Measurements from ENCODE around the gene SDS. TPM values are rescaled to one million over a fixed set of nuclear protein-coding genes. Genes with fewer than 3 reads are reported as not detected.
A peak's percentile ranks its signal among the peaks of the same experiment; 100 is the strongest.

SDS gene
- total RNA-seq, 1 donor from 2014 or later, result 0.20 TPM

DNA sequence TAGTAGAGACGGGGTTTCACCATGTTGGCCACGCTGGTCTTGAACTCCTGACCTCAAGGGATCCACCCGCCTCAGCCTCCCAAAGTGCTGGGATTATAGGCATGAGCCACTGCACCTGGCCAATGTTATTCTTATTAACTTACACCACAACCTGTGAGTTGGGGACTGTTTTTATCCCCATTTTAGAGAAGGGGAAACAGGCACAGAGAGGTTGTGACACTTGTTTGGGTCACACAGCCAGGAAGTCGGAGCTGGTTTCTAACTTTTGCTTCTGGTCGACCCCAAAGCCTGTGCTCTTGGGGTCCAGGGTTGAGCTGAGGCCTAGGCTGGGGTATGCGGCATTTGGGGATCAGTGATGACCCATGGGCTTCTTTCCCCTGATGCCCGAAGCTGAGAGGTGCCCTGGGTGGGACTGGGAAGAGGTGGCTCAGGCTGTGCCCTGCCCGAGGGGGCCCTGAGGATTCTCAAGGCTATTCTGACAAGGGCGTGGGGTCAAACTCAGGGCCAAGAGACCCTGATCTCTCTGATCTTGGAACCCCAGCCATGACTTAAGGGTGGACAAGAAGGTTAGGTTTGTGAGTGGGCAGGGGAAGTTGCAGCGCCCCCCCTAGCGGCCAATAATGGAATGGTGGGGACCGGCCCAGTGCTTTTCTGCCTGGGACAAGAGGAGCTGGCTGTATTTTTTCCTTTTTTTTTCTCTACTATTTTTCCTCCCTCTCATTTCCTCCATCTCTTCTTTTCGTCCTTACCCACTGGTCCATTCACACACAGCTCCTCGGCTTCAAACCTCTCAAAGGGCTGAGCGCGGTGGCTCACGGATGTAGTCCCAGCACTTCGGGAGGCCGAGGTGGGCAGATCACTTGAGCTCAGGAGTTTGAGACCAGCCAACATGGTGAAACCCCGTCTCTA is 21.5 kb upstream of the SDS start:
- ATAC-seq, result peak; percentile 51

DNA sequence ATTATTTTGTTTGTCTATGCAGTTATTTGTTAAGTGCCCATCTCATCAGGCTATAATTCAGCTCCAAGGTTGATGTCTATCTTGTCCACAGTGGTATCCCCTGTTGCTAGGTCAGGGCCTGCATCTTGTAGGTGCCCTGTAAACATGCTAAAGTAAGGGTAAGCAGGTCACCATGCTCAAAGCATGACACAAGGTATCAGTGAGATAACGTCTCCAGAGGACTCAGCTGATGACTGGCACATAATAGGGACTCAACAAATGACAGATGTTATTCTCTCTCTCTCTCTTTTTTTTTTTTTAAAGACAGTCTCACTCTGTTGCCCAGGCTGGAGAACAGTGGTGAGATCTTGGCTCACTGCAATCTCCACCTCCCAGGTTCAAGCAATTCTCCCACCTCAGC is 20.8 kb upstream of the SDS start:
- no peak for ATAC-seq

DNA sequence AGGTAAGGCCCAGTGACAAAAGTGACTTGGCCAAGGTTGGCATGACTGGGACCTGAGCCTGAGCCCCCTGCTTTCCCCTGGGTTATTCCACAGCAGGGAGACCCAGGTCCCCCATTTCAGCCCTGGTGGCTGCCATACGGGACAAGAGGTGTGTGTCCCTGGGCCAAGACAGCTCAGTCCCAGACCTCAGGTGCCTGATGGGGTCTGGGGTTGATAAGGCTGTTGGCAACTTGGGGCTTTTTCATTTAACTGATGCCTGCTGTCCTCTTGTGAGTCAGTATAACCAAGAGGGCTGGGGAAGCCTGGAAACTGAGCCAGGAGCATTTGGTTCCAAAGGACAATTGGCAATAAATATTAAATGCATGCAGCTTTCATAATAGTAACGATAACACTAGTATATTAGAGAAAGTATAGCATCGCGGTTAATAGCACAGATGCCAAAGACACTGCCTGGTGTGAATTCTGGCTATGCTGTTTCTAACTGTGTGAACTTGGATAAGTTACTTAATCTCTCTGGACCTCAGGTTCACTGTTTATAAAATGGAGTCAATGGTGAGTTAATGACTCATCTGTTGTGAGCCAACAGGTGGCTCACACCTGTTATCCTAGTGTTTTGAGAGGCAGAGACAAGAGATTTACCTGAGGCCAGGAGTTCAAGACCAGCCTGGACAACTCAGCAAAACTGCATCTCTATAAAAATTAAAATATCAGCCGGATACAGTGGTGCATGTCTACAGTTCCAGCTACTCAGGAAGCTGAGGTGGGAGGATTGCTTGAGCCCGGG is 19.4 kb upstream of the SDS start:
- ATAC-seq, result no peak

DNA sequence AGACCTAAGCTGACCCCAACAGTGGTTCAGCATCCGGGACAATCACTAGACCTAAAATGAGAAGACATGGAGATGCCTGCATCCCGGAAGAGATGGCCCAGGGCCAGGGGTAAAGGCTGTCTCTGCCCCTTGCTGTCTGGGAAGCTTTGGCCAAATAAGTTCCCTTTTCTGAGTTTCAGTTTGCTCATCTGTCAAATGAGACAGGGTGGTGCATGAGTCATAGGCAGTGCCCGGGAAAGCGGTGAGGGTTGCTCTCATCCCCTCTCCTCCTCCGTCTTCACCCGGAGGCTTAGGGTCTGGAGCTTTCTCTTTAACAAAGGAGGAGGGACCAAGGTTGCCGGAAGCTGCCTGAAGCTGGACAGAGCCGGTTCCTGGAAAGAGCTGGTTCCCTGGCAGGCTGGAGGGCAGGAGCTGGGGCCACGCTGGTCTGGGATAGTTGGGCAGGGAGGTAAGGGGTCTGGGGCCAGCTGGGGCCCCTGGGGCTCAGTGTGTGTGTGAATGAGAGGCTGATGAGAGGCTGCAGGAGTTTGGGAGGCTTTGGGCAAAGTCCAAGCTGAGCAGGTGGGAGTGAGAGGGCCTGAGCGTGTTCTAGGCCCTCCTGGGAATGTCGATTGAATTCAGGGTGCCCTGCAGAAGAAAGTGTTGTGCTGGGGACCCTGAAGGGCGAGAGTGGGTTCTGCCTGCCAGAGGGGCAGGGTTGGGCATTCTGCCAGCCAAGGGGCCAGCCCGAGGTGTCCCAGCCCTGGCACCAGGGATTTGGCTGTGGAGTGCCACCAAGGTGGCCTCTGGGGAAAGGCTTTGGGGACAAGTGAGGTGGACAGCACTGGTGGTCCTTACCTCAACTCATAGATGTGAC is 18.6 kb upstream of the SDS start, which contains the start of gene SDSL:
SDSL (plus strand) TSS at position 351 of the 856 bp plus-strand sequence. CDS start 5,603 bp downstream, outside the sequence.
- peak; percentile 83 for ATAC-seq

DNA sequence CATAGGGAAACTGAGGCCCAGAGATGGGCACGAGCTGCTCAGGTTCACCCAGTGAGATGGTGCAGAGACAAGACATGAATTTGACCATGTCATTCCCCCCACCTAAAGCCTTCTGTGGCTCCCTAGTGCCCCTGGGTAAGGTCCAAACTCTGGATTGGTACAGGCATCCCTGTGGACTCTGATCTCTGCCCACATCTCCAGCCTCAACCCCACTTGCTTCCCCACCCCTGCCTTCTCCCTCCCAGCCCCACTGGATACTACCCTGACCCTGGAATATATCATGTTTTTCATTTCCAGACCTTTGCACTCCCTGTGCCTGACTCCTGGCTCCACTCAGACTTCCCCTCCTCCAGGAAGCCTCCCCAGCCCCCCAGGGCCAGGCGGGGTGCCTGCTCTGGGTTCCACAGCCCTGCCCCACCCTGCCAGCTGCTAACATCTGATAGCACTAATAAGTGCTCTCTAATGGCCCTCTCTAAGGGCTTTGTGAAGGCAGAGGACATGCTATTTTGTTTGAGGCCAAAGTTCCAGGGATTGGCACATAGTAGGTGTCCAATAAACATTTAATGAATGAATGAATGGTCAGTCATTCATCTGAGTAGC is 17.4 kb upstream of the SDS start:
- no peak for ATAC-seq

DNA sequence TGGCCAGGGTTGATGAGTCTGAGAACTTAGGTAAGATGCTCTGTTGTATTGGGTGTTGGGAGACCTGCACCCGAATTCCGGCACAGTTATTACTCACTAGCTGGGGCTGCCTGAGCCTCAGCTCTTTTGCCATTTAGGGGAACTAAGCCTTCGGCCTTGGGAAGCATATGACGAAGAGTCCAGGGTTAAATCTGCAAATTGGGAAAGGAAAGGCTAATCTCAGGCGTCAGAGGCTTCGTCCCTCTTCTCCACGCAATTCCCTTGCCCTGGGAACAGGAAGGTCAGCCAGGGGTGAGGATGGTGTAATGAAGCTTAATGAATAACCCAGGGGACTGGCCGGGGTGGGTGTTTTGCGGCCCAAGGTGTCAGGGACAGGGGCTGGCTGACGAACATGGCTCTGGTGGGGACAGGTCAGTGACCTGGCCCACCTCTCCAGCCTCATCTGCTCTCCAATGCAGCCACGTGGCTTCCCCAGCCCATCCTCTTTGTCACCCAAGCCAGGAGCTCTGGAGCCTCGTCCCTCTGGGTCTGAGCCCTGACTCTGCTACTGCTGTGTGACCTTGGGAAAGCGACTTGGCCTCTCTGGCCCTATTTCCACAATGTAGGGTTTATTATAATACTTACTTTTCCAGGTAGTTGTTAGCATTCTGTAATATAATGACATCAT is 14.7 kb upstream of the SDS start:
- no peak for ATAC-seq

DNA sequence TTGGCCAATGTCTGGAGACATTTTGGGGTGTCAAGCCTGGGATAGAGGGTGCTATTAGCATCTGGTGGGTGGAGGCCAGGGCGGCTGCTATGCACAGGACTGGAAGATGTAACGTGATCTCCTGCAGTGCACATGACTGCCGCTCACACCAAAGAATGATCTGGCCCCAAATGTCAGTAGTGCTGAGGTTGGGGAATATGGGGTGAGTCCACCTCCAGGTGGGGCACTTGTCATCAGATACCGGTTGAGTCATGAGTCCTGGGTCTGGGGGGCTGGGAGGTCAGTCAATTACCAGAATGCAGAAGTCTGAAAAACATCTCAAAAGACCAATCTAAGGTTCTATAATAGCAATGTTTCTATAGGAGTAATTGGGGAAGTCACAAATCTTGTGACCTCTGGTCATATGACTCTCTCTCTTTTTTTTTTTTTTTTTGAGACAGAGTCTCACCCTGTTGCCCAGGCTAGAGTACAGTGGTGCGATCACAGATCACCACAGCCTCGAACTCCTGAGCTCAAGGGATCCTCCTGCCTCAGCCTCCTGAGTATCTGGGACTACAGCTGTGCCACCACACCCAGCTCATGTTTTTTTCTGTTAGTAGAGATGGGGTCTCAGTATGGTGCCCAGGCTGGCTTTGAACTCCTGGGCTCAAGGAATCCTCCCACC is 12.5 kb upstream of the SDS start:
- ATAC-seq, result peak; percentile 10

DNA sequence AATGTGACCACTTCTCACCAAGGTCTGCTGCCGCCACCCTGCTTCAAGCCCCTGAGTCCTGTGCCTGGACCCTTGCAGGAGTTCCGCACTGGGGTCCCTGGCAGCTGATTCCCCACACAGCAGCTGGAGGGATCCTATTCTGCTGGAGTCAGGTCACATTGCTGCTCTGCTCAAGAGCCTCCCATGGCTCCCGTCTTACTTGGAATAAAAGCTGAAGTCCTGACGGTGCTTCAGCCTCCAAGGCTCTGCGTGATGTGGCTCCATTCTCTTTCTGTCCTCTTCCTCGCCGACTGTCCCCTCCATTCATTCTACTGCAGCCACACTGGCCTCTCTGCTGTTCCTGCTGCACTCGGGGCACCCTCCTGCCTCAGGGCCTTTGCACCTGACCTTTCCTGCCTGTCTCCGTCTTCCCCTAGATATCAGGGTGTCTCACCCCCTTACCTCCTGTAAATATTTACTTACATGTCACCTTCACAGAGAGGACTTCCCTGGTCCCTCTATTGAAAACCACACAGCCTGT is 10.9 kb upstream of the SDS start:
- ATAC-seq, result no peak

DNA sequence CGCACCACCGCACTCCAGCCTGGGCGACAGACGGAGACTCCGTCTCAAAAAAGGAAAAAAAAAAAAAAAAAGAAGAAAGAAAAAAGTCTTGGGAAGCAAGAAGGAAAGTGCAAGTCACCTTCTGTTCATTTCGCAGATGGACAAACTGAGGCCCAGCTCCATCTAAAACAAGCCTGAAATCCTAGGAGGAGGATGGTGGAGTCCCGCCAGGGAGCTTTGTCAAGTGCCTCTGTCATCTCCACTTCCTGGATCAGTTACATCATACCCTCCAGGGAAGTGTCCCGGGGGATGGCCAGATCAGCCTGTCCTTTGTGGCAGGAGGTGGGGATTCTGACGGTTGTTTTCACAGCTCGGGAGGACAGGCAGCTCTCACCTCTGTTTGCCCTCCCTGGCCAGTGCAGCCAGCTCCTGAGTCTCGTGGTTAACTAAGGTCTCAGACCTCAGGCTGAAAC is 9.8 kb upstream of the SDS start:
- peak; percentile 19 for ATAC-seq

DNA sequence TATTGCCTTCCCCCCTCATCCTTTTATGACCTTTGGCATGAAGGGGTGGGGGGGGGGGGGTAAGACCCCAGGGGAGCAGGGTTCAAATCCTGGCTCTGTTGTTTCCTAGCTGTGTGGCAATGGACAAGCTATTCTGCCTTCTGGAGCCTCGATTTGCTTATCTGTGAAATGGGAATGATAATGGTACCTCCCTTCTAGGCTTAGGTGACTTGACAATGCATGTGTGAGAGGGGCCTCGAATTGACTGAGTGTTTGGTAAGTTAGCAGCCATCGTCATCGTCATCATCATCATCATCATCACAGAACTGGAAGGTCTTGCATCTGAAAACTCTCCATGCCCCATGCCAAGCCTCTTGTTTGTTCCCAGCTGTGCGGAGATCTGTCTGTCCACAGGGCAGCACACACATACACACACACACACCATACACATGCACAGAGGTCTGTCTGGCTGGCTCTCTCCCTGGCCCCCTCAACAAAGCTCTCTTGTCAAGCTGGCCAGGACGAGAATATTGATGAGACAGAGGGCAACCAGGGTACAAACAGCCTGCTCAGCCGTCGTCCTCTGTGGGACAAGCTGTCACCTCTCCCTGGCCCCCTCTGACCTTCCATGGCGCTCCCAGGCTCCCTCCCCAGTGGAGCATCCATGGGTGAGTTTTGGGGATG is 5.9 kb upstream of the SDS start:
- ATAC-seq, result no peak

DNA sequence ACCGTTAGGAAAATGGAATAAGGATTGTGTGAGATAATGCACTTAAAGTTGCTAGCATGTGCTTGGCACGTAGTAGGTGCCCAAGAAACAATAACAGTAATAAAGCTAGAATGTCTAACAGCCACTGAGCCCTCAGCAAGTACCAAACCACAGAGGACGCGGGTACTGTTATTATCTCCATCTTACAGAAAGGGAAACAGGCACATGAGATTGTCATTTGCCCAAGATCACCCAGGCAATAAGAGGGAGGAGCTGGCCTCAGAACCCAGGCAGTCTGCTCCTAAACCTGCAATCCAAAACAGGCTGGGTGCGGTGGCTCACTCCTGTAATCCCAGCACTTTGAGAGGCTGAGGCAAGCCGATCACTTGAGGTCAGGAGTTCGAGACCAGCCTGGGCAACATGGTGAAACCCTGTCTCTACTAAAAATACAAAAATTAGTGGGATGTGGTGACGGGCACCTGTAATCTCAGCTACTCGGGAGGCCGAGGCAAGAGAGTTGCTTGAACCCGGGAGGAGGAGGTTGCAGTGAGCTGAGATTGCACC is 5.1 kb upstream of the SDS start:
- no peak for ATAC-seq

DNA sequence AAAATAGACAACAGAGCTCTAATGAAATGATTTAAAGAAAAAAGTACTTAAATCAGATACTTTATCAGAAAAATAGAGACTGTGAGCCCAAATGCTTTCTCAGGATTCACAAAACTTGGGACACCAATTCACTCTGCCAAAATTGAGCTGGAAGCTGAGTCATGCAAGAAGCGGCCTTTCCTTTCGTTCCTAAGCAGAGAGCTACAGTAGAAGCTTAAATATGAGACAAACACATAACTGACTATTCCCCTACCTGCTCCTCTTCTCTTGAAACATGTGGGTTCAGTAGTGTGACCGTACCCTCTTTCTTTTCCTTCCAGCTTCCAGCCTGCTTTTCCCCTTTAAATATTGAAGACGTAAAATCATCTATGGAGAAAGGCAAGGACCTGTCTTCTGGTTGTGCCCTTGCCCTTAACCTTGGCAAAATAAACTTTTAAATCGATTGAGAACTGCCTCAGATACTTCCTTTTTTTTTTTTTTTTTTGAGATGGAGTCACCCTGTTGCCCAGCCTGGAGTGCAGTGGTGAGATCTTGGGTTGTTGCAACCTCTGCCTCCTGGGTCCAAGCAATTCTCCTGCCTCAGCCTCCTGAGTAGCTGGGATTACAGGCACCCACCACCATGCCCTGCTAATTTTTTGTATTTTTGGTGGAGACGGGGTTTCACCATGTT is 4.4 kb upstream of the SDS start:
- no peak for ATAC-seq

DNA sequence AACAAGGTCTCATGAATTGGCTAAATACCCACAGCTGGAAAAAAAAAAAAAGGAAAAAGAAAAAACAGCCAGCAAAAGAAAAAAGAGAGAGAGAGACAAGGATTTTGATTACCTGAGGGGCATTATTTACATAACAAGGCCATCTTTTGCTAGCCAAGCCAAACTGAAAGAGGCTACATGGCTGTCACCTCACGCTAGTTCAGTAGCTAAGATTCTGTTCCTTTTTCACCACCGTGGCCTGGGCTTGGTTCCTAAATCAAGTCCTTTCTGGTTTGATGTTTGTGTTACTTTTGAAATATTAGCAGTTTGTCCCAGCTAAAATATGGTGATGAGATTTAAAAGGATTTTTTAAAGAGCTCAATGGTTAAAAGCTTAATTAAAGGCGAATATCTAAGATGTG is 2.0 kb upstream of the SDS start:
- ATAC-seq, result no peak

DNA sequence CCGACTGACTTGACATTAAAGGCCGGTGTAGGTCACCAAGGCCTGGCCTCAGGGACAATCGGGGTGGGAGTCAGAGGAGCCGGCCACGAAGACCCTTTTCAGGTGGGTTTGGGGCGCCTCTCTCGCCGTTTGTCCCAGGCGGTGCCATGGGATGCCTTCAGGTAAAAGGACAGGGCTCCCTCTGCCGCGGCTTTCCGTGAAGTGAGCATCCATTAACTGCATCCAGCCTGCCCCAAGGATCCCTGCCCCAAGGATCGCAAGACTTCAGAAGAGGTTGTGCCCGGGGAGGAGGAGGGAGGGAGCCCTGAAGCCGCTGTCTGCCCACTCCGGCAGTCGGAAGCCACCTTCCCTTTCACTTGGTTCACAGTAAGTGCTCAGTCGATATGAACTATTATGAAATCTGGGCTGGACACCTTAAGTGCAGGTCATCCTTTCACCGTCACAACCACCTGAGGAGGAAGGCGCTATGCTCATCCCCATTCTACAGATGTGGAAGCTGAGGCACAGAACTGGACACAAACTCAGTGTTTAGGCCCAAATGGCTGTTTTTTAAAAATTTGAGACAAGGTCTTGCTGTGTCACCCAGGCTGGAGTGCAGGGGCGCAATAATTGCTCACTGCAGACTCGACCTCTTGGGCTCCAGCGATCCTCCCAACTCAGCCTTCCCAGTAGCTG is 964 bp downstream of the SDS start:
- ATAC-seq, result no peak

DNA sequence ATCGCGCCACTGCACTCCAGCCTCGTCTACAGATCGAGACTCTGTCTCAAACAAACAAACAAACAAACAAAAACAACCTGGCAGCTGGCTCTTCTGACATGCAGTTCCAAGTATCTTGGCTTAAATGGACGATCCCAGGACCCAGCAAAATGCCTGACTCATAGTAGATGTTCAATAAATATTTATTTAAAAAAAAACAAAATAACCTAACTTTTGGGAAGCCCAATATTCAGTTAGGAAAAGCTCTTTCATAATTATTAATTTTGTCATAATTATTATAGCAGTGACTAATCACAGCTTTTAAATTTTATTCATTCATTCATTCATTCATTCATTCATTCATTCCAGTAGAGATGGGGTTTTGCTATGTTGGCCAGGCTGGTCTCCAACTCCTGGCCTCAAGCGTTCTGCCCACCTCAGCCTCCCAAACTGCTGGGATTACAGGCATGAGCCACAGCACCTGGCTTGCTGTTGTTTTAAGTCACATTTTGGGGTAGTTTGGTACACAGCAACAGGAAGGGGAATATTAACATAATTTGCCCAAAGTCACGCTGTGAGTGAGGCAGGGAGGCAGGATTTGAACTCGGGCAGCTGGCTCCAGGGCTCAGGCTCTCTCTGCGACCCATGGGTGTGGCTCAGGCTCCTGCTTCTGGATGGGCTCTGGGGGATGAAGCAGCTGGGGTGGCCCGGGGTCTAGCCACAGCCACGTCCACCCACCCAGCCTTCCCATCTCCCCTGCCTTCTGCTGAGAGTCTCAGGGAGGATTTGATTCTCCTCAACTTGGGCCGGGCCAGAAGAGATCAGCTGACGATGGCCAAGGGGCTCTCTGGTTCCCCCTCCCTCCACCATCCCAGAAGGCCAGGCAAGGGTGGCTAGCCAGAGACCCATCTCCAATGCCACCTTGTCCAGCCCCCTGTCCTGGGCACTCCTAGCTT is 2.4 kb downstream of the SDS start:
- no peak for ATAC-seq

DNA sequence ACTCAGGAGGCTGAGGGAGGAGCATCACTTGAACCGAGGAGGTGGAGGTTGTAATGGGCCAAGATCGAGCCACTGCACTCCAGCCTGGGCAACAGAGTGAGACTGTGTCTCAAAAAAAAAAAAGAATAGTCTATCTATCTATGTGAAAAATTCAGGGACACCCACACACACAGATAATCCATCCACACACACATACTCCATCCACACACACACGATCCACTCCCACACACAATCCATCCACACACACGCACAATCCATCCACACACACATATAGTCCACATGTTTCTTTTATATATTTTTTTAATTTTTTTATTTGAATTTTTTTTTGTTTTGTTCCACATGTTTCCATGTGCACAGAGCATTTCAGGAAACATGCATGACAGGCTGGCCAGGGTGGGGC is 3.3 kb downstream of the SDS start:
- ATAC-seq, result no peak

DNA sequence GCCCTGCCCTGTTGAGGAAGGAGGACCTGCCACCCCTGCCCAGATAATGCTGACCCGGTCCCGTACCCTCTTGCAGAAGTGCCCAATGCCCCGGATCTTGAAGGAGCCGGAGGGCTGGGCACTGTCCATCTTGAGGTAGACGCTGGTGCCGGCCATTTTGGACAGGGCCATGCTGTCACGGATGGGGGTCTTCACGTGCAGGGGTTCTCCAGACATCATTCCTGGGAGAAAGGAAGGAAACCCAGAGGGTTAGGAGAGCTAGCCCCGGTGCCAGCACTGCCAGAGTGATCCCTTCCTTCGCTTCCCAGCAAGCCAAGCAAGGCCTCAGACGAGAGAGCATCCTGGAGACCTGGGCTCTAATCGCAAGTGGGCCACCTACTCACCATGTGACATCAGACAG is 4.2 kb downstream of the SDS start:
- ATAC-seq, result no peak
